HepG2 (cell line): ENCODE measurements around the gene CABP4. TPM values are rescaled to one million over a fixed set of nuclear protein-coding genes. Genes with fewer than 3 reads are reported as not detected.
A peak's percentile ranks its signal among the peaks of the same experiment; 100 is the strongest.

Source experiments
- ETV5 ChIP-seq: IDR thresholded peaks from 2 replicates; pipeline ENCODE4 v1.6.1; 2018; ENCODE audit warnings: missing biosample characterization, missing genetic modification reagents, inconsistent platforms, borderline replicate concordance
- GTF3A ChIP-seq: sonication (generic); formaldehyde crosslinking; conservative IDR thresholded peaks from 2 replicates; pipeline ENCODE4 v1.4.0; 2020; ENCODE audit warnings: mild to moderate bottlenecking, missing genetic modification reagents
- KDM4B ChIP-seq: sonication (generic); formaldehyde crosslinking; IDR thresholded peaks from 2 replicates; pipeline ENCODE4 v1.4.0; 2020; ENCODE audit warnings: missing genetic modification reagents
- KMT2B ChIP-seq: IDR thresholded peaks from 2 replicates; pipeline ENCODE4 v1.6.1; 2016; ENCODE audit warnings: missing genetic modification reagents, missing compliant biosample characterization
- NFATC3 ChIP-seq: sonication (generic); formaldehyde crosslinking; IDR thresholded peaks from 2 replicates; pipeline ENCODE4 v1.5.1; 2020; ENCODE audit warnings: mild to moderate bottlenecking, missing genetic modification reagents
- NFYC ChIP-seq: IDR thresholded peaks from 2 replicates; pipeline ENCODE4 v1.6.1; 2016; ENCODE audit warnings: missing genetic modification reagents, missing compliant biosample characterization
- PHF20 ChIP-seq: sonication (generic); formaldehyde crosslinking; IDR thresholded peaks from 2 replicates; pipeline ENCODE4 v1.5.0; 2020; ENCODE audit warnings: mild to moderate bottlenecking, missing genetic modification reagents
- SMC3 ChIP-seq: IDR thresholded peaks from 2 replicates; pipeline ENCODE4 v1.6.1; 2011; ENCODE audit warnings: low read length, improper control_type of control experiment
- SP2 ChIP-seq: sonication (generic); formaldehyde crosslinking; IDR thresholded peaks from 2 replicates; pipeline ENCODE4 v1.5.1; 2020; ENCODE audit warnings: mild to moderate bottlenecking, missing genetic modification reagents
- SRSF9 ChIP-seq: fragments of 200-400 bp; formaldehyde crosslinking; IDR thresholded peaks from 2 replicates; pipeline ENCODE4 v1.6.1; 2018; ENCODE audit warnings: borderline replicate concordance, mild to moderate bottlenecking, low read depth, low read length; ENCODE audit not compliant: insufficient read depth, poor library complexity, severe bottlenecking
- ZBTB7A ChIP-seq: sonication (generic); formaldehyde crosslinking; IDR thresholded peaks from 2 replicates; pipeline ENCODE4 v1.8.0; 2022; ENCODE audit warnings: mild to moderate bottlenecking, missing genetic modification reagents
- ZFP90 ChIP-seq: sonication (generic); formaldehyde crosslinking; IDR thresholded peaks from 2 replicates; pipeline ENCODE4 v1.8.0; 2022; ENCODE audit warnings: missing genetic modification reagents, mild to moderate bottlenecking, inconsistent platforms, borderline replicate concordance
- ZMYM2 ChIP-seq: sonication (generic); formaldehyde crosslinking; IDR thresholded peaks from 2 replicates; pipeline ENCODE4 v1.8.0; 2022; ENCODE audit warnings: mild to moderate bottlenecking, missing genetic modification reagents
- ZNF232 ChIP-seq: sonication (generic); formaldehyde crosslinking; IDR thresholded peaks from 2 replicates; pipeline ENCODE4 v1.4.0; 2020; ENCODE audit warnings: missing genetic modification reagents, borderline replicate concordance
- ZNF546 ChIP-seq: sonication (generic); formaldehyde crosslinking; conservative IDR thresholded peaks from 2 replicates; pipeline ENCODE4 v1.8.1; 2023; ENCODE audit warnings: mild to moderate bottlenecking, missing genetic modification reagents
- ZNF562 ChIP-seq: sonication (generic); formaldehyde crosslinking; IDR thresholded peaks from 2 replicates; pipeline ENCODE4 v1.8.0; 2022; ENCODE audit warnings: missing genetic modification reagents, borderline replicate concordance
- ZNF773 ChIP-seq: sonication (generic); formaldehyde crosslinking; IDR thresholded peaks from 2 replicates; pipeline ENCODE4 v1.4.0; 2020; ENCODE audit warnings: missing genetic modification reagents, borderline replicate concordance
- polyA plus RNA-seq, 8 experiments: library from polyadenylated mRNA; depleted of rRNA in 3 of 8; stranded (reverse) in 7 of 8; unstranded in 1 of 8; fragments of >200 nt; fragmentation: Illumina TruSeq in 4 of 8; extraction: Trizol in 4 of 8; gene quantifications; 2 replicates each; pipeline versions ENCODE4 v1.2.1 to v1.2.3, GENCODE V29; 2011 to 2016; ENCODE audit warnings: low read depth in 4 of 8, missing spikeins in 1 of 8, mixed read lengths in 1 of 8; ENCODE audit not compliant: insufficient read depth in 1 of 8
- total RNA-seq, 5 experiments: library from RNA; depleted of rRNA; stranded (reverse); fragments of >200 nt; fragmentation: Illumina TruSeq; extraction: Trizol; gene quantifications; 2 replicates each; pipeline ENCODE4 v1.2.3, GENCODE V29; 2016; ENCODE audit warnings: low read depth in 1 of 5
- TF ChIP-seq, protein P1 (sequence below): conservative IDR thresholded peaks from 2 replicates; pipeline ENCODE4 v1.6.1; 2018; ENCODE audit warnings: missing genetic modification reagents
- TF ChIP-seq, protein P2 (sequence below): IDR thresholded peaks from 2 replicates; pipeline ENCODE4 v1.6.1; 2016; ENCODE audit warnings: low read depth, borderline replicate concordance
- TF ChIP-seq, protein P3 (sequence below): sonication (generic); formaldehyde crosslinking; IDR thresholded peaks from 2 replicates; pipeline ENCODE4; 2020; ENCODE audit warnings: missing genetic modification reagents, mild to moderate bottlenecking, borderline replicate concordance
- TF ChIP-seq, protein P4 (sequence below): sonication (generic); formaldehyde crosslinking; IDR thresholded peaks from 2 replicates; pipeline ENCODE4 v1.4.0; 2020; ENCODE audit warnings: missing genetic modification reagents

CABP4 gene
- total and polyA plus RNA-seq, 2 of the 13 experiments (the other 11 are each of a cell fraction or from before 2014, with no cell fraction given) = not detected

DNA sequence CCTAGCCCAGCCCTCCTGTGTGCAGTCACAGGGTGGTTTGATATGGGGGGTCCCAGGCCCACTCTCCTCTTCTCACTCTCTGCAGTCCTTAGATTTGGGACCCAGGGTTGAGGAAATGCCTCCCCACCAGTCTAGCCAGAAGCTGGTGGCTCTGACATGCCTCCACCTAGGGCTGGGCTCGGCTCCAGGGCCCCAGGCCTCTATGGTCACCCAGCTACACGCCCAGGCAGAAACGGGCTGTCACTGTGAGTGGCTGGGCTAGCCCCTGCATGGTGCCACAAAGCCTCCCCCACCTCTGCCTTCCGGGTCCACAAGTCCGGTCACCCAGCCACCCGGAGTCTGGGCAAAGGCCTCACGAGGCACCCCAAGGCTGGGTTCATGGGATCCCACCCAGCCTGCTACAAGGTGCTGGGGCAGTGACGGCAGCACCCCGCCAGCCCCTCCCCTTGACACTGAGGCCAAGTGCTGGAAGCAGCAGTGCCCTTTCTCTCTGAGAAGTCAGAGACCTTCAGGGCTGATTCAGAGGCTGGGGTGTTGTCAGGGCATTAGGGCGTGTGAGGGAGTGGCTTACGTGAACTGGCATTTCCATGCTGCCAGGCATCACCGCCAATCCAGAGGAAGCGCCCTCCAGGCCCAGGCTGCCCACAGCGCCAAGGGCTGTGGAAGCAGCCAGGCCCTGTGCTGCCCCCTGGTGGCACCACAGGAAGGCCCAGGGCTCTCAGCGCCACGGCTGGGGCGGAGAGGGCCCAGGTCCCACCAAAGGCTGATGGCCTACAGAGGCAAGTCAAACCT, 50.6 kb downstream of the CABP4 start (continued):
- TF ChIP-seq, protein P1, sequence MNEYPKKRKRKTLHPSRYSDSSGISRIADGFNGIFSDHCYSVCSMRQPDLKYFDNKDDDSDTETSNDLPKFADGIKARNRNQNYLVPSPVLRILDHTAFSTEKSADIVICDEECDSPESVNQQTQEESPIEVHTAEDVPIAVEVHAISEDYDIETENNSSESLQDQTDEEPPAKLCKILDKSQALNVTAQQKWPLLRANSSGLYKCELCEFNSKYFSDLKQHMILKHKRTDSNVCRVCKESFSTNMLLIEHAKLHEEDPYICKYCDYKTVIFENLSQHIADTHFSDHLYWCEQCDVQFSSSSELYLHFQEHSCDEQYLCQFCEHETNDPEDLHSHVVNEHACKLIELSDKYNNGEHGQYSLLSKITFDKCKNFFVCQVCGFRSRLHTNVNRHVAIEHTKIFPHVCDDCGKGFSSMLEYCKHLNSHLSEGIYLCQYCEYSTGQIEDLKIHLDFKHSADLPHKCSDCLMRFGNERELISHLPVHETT = no peak; the same call in 1 of the 2 replicates
- TF ChIP-seq ZMYM2 (CRISPR knock-in tag) (peak; percentile 75), NFYC (CRISPR knock-in tag) (0 out of 2 replicates have a peak, but pooled peaks have one; percentile 13), ETV5 (CRISPR knock-in tag) (no peak; the same call in 1 of the 2 replicates), ZNF232 (CRISPR knock-in tag) (no peak), ZFP90 (CRISPR knock-in tag) (no peak), NFATC3 (CRISPR knock-in tag) (0 out of 2 replicates have a peak, but pooled peaks have one; percentile 80), SP2 (peak; percentile 37; the same call in 1 of the 2 replicates), SMC3 (peak; percentile 54; the same call in 1 of the 2 replicates), KMT2B (CRISPR knock-in tag) (0 out of 2 replicates have a peak, but pooled peaks have one; percentile 41), ZNF773 (CRISPR knock-in tag) (no peak), KDM4B (CRISPR knock-in tag) (peak; percentile 2; the same call in 1 of the 2 replicates), ZNF546 (CRISPR knock-in tag) (peak; percentile 81; the same call in 1 of the 2 replicates), ZBTB7A (CRISPR knock-in tag) (0 out of 2 replicates have a peak, but pooled peaks have one; percentile 27), GTF3A (CRISPR knock-in tag) (peak; percentile 63; the same call in 1 of the 2 replicates), SRSF9 (no peak), ZNF562 (CRISPR knock-in tag) (no peak), PHF20 (CRISPR knock-in tag) (no peak)
- TF ChIP-seq, protein P2, sequence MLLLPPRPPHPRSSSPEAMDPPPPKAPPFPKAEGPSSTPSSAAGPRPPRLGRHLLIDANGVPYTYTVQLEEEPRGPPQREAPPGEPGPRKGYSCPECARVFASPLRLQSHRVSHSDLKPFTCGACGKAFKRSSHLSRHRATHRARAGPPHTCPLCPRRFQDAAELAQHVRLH (CRISPR knock-in tag) = peak; percentile 43; the same call in 1 of the 2 replicates
- TF ChIP-seq, protein P3, sequence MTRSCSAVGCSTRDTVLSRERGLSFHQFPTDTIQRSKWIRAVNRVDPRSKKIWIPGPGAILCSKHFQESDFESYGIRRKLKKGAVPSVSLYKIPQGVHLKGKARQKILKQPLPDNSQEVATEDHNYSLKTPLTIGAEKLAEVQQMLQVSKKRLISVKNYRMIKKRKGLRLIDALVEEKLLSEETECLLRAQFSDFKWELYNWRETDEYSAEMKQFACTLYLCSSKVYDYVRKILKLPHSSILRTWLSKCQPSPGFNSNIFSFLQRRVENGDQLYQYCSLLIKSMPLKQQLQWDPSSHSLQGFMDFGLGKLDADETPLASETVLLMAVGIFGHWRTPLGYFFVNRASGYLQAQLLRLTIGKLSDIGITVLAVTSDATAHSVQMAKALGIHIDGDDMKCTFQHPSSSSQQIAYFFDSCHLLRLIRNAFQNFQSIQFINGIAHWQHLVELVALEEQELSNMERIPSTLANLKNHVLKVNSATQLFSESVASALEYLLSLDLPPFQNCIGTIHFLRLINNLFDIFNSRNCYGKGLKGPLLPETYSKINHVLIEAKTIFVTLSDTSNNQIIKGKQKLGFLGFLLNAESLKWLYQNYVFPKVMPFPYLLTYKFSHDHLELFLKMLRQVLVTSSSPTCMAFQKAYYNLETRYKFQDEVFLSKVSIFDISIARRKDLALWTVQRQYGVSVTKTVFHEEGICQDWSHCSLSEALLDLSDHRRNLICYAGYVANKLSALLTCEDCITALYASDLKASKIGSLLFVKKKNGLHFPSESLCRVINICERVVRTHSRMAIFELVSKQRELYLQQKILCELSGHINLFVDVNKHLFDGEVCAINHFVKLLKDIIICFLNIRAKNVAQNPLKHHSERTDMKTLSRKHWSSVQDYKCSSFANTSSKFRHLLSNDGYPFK = peak; percentile 63; the same call in 1 of the 2 replicates
- TF ChIP-seq, protein P4, sequence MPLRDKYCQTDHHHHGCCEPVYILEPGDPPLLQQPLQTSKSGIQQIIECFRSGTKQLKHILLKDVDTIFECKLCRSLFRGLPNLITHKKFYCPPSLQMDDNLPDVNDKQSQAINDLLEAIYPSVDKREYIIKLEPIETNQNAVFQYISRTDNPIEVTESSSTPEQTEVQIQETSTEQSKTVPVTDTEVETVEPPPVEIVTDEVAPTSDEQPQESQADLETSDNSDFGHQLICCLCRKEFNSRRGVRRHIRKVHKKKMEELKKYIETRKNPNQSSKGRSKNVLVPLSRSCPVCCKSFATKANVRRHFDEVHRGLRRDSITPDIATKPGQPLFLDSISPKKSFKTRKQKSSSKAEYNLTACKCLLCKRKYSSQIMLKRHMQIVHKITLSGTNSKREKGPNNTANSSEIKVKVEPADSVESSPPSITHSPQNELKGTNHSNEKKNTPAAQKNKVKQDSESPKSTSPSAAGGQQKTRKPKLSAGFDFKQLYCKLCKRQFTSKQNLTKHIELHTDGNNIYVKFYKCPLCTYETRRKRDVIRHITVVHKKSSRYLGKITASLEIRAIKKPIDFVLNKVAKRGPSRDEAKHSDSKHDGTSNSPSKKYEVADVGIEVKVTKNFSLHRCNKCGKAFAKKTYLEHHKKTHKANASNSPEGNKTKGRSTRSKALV (CRISPR knock-in tag) = no peak
